Activated T-helper 17 cell treated with anti-CD3 and anti-CD28 coated beads, Interleukin-2, amount 50 U/mL, for 72 hours (primary cell): Measurements from ENCODE around the gene CCDC178. TPM values are rescaled to one million over a fixed set of nuclear protein-coding genes. Genes with fewer than 3 reads are reported as not detected.
"Not testable (repeated sequence)": the region's sequence is repeated elsewhere in the genome, so short reads cannot be mapped to it uniquely, and the experiment has no call there.

ENCODE experiments used
- ATAC-seq: fragments of 150-1000 bp; cut with Tn5 transposase; replicated peaks from 2 replicates; pipeline ENCODE4 v1.10.0; 2021; ENCODE audit warnings: mild to moderate bottlenecking, moderate library complexity
- H3K27ac Mint-ChIP-seq: one replicate; pipeline ENCODE4 v1.8.0; 2022; ENCODE audit warnings: mixed read lengths
- H3K27me3 Mint-ChIP-seq: one replicate; pipeline ENCODE4 v1.8.0; 2022; ENCODE audit warnings: mixed read lengths
- H3K36me3 Mint-ChIP-seq: one replicate; pipeline ENCODE4 v1.8.0; 2022; ENCODE audit warnings: low read depth, mild to moderate bottlenecking, mixed read lengths
- H3K4me1 Mint-ChIP-seq: one replicate; pipeline ENCODE4 v1.8.0; 2022; ENCODE audit warnings: mixed read lengths
- H3K4me3 Mint-ChIP-seq: one replicate; pipeline ENCODE4 v1.8.0; 2022; ENCODE audit warnings: mild to moderate bottlenecking, mixed read lengths
- H3K9me3 Mint-ChIP-seq: one replicate; pipeline ENCODE4 v1.8.0; 2022; ENCODE audit warnings: mixed read lengths
- total RNA-seq, 2 donors: library from RNA; stranded (reverse); gene quantifications; one replicate each; pipeline ENCODE4 v1.2.3, GENCODE V29; 2022

The CCDC178 gene
- total RNA-seq, 2 donors from 2014 or later: not detected

DNA sequence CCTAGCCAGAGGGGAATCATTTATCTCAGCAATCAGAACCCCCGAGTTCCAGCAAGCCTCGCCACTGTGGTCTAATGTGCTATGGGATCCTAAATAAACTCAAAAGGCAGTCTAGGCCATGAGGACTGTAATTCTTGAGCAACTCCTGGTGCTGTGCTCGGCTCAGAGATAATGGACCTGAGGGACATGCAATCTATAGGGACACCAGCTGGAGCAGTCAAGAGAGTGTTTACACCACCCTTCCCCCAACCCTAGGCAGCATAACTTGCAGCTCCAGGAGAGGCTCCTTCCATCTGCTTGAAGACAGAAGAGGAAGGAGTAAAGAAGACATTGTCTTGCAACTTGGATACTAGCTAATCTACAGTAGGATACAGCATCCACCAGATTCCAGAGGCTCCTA lies 442.2 kb downstream of the CCDC178 start:
- no peak overlapping the region for H3K27ac Mint-ChIP-seq
- peaks cover 6% of the 10 kb centered on the region for H3K9me3 Mint-ChIP-seq
- H3K27me3 Mint-ChIP-seq: no peaks in the 10 kb centered on the region

DNA sequence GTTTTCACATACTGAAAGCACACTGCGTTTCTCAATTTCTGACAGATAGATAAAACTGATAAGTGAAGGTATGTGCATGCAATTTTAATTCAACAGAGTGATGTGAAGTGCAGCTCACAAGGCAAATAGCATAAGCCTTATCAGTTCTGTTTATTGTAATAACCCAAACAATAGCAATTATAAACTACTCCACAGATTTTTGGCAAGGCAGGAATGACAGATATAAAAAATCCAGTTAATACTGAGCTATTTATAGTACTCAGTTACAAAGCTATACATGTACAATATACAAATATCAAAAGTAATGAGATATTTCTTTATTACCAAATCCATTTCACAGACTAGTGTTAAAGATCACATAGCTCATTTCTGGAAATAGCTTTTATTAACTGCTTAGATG lies 456.8 kb downstream of the CCDC178 start:
- no peak overlapping the region for H3K27ac Mint-ChIP-seq
- H3K4me1 Mint-ChIP-seq: no peaks in the 10 kb centered on the region
- H3K27me3 Mint-ChIP-seq: no peaks in the 10 kb centered on the region
- no peaks in the 10 kb centered on the region for H3K9me3 Mint-ChIP-seq
- no peaks in the 10 kb centered on the region for H3K36me3 Mint-ChIP-seq
- H3K4me3 Mint-ChIP-seq: no peak overlapping the region
- no peak for ATAC-seq

More for the DNA sequence above, 442.2 kb downstream of the CCDC178 start:
- H3K4me1 Mint-ChIP-seq: no peaks in the 10 kb centered on the region
- no peaks in the 10 kb centered on the region for H3K36me3 Mint-ChIP-seq
- ATAC-seq: no peak
- no peak overlapping the region for H3K4me3 Mint-ChIP-seq

DNA sequence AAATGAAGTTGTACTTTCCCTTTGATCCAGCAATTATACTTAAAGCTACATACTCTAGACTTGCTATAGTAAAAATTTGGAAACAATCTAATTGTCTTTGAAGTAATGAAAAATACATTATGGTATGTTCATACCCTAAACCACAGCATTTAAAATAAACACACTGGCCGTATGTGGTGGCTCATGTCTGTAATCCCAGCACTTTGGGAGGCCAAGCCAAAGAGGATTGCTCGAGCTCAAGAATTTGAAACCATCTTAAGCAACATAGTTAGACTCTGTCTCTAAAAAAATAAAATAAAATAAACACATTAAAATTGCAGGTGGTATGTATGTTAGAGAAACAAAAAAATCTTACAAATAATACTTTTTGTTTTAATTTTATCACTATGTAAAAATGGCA lies 459.6 kb downstream of the CCDC178 start:
- no peaks in the 10 kb centered on the region for H3K27me3 Mint-ChIP-seq
- no peaks in the 10 kb centered on the region for H3K4me1 Mint-ChIP-seq
- H3K9me3 Mint-ChIP-seq: no peaks in the 10 kb centered on the region
- H3K4me3 Mint-ChIP-seq: no peak overlapping the region
- ATAC-seq: no peak
- no peak overlapping the region for H3K27ac Mint-ChIP-seq
- H3K36me3 Mint-ChIP-seq: no peaks in the 10 kb centered on the region

DNA sequence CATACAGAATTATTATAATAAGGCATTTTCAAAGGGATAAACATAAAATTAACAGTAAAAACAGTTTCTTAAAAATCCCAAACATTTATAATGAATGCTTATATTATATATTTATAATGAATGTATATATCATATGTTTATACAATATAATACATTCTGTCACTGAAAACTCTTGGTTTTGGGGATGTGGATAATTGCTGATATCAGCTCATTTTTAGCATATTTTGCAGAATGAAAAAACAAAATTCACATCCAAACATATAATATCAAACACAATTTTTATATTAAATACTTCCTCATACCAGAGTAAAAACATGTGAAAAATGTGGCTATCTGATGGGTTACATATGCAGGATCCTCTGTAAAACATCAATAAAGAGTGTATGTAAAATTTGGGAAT lies 465.0 kb downstream of the CCDC178 start:
- no peak overlapping the region for H3K27ac Mint-ChIP-seq
- no peaks in the 10 kb centered on the region for H3K27me3 Mint-ChIP-seq
- H3K36me3 Mint-ChIP-seq: no peaks in the 10 kb centered on the region
- H3K4me1 Mint-ChIP-seq: no peaks in the 10 kb centered on the region
- peaks cover 4% of the 10 kb centered on the region for H3K9me3 Mint-ChIP-seq
- H3K4me3 Mint-ChIP-seq: no peak overlapping the region
- no peak for ATAC-seq

DNA sequence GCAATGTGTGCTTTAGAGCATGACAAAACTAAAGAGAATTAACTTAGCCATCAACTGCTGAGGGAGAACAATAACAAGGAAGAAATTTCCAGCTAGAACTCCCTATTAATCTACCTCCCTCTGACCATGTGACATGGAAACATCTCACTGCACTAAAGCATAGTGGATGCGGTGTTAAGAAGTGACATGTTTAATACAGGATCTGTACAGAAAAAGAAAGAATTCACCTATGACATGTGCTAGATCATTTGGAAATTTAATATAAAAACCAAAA lies 465.4 kb downstream of the CCDC178 start:
- ATAC-seq: no peak
- no peak overlapping the region for H3K27ac Mint-ChIP-seq
- H3K4me3 Mint-ChIP-seq: no peak overlapping the region
- H3K27me3 Mint-ChIP-seq: no peaks in the 10 kb centered on the region
- no peaks in the 10 kb centered on the region for H3K4me1 Mint-ChIP-seq
- peaks cover 4% of the 10 kb centered on the region for H3K9me3 Mint-ChIP-seq
- no peaks in the 10 kb centered on the region for H3K36me3 Mint-ChIP-seq

DNA sequence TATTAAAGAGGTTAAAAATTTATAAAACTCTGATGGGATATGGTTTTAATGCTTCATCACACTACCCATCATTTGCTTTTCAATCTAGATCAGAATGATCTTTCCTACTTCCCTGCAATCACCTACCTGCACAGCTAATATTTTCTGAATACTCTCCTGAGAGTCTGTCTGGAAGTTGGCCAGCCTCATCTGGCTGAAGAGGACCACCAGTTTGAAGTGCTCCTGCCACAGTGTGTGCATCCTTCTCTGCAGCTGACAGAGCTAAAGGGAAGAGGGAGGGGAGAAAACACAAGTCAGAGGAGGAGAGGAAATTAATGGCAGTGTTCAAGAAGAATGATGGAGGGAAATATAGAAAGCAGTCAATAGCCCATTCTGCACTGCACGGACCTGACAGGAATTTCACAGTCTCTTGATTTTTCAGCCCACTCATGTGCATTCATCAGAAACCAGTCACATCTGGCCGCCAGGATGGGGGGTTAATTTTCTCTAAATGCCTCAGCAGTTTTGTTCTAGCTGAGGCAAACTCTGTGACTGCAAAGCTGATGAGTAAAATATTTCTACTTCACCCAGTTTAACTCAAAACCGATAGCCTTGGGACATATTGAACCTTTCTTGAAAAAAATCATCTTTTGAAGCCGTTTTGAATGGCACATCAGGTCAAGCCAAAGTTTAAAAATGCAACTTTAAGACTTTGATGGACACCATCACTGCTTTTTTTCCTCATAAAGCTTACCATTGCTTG lies 465.9 kb downstream of the CCDC178 start:
- no peaks in the 10 kb centered on the region for H3K36me3 Mint-ChIP-seq
- H3K27ac Mint-ChIP-seq: no peak overlapping the region
- peaks cover 4% of the 10 kb centered on the region for H3K9me3 Mint-ChIP-seq
- no peak for ATAC-seq
- H3K4me3 Mint-ChIP-seq: no peak overlapping the region
- no peaks in the 10 kb centered on the region for H3K4me1 Mint-ChIP-seq
- no peaks in the 10 kb centered on the region for H3K27me3 Mint-ChIP-seq

DNA sequence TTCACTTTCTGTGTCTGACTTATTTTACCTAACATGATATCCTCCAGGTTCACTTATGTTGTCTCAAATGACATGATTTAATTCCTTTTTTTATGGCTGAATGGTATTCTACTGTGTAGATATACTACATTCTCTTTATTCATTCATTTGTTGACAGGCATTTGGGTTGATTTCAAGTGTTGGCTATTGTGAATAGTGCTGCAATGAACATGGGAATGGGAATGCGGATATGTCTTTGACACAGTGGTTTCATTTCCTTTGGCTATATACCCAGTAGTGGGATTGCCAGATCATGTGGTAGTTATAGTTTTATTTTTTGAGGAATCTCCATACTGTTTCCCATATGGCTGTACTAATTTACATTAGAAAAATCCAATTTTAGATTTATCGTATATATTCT lies 472.3 kb downstream of the CCDC178 start:
- Mint-ChIP-seq H3K36me3 (no peaks in the 10 kb centered on the region), H3K27me3 (no peaks in the 10 kb centered on the region), H3K4me1 (no peaks in the 10 kb centered on the region), H3K9me3 (peaks cover 4% of the 10 kb centered on the region), H3K27ac (no peak overlapping the region), H3K4me3 (no peak overlapping the region)
- no peak for ATAC-seq

DNA sequence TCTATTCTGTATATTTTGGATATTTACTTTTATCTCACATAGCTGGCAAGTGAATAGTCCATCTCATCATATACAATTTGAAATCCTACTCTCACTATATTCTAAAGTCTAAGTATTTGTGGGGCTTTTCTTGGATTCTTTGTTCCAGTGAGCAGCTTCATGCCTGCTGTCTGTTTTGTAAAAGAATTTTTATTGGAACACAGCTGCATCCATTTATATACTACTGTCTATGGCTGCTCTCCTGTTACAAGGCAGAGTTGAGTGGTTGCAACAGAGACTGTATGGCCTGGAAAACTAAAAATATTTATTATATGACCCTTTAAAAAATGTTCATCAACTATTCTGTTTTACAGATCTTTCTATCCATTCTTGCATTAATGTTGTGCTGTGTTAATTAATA lies 474.4 kb downstream of the CCDC178 start:
- Mint-ChIP-seq H3K4me3 (no peak overlapping the region), H3K27ac (no peak overlapping the region), H3K4me1 (no peaks in the 10 kb centered on the region), H3K9me3 (no peaks in the 10 kb centered on the region), H3K27me3 (no peaks in the 10 kb centered on the region), H3K36me3 (no peaks in the 10 kb centered on the region)
- no peak for ATAC-seq

DNA sequence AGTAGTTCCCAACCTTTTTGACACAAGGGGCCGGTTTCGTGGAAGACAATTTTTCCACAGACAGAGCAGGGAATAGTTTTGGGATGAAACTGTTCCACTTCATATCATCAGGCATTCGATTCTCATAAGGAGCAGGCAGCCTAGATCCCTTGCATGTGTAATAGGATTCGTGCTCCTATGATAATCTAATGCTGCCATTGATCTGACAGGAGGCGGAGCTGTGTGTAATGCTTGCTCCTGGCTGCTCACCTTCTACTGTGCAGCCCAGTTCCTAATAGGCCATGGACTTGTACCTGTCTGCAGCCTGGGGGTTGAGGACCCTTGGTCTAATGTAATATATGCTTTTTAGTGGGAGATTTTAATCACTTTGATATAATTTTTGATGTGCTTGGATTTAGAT lies 479.0 kb downstream of the CCDC178 start:
- no peak for ATAC-seq
- H3K27me3 Mint-ChIP-seq: no peaks in the 10 kb centered on the region
- no peaks in the 10 kb centered on the region for H3K36me3 Mint-ChIP-seq
- H3K9me3 Mint-ChIP-seq: no peaks in the 10 kb centered on the region
- no peak overlapping the region for H3K27ac Mint-ChIP-seq
- no peaks in the 10 kb centered on the region for H3K4me1 Mint-ChIP-seq
- H3K4me3 Mint-ChIP-seq: no peak overlapping the region

DNA sequence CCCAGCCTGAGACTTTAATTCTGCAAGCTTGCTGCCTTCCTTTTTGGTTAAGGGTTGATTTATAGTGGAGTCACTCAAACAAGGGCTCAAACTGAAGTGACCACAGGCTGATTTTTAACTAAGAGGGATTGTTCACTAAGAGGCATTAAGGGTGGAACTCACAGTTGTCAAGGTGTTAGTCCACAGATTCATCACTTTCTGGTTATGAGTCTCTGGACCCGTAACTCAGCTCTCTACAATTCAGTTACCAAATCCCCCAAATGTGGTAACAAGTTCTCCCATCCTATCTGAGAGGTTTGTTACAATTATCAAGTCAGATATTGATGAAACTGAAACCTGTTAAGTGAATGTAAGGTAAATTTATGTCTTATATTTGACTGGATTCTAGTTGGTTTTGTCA lies 481.8 kb downstream of the CCDC178 start:
- Mint-ChIP-seq H3K4me3 (no peak overlapping the region), H3K27ac (no peak overlapping the region), H3K4me1 (no peaks in the 10 kb centered on the region), H3K9me3 (peaks cover 4% of the 10 kb centered on the region), H3K27me3 (no peaks in the 10 kb centered on the region), H3K36me3 (no peaks in the 10 kb centered on the region)
- no peak for ATAC-seq

DNA sequence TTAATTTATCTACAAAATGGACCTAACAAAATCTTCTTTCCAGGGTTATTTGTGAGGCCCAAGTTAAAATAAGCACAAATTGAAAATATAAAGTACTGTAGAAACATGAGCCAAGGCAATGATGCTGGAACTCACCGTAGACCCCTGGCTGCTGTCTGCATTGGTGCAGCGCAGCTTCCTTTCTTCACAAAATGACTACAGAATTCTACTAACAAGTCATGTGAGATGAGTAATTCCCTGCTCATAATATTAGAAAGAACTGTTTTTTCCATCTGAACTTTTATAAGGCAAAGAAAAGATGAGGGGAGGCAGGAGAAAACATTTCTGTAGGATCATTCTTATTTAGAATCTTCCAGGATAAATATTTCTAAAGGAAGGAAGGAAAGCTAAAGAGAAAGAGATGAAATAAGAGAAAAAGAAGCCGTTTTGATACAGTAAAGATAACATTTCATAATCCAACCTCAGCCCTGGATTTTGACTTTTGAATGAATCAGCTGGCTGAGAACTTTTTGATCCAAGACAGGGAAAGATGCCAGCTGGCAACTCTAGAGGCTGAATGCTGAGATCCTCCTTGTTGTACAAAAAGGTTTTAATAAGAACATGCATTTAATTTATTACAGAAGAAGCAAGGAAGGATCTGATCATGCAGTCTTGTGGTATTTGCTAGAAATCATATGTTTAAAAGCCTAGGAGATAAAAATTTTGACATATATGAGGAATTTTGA lies 483.8 kb downstream of the CCDC178 start:
- no peak overlapping the region for H3K4me3 Mint-ChIP-seq
- ATAC-seq: no peak
- no peaks in the 10 kb centered on the region for H3K36me3 Mint-ChIP-seq
- H3K9me3 Mint-ChIP-seq: peaks cover 10% of the 10 kb centered on the region
- no peaks in the 10 kb centered on the region for H3K4me1 Mint-ChIP-seq
- H3K27me3 Mint-ChIP-seq: no peaks in the 10 kb centered on the region
- H3K27ac Mint-ChIP-seq: no peak overlapping the region

DNA sequence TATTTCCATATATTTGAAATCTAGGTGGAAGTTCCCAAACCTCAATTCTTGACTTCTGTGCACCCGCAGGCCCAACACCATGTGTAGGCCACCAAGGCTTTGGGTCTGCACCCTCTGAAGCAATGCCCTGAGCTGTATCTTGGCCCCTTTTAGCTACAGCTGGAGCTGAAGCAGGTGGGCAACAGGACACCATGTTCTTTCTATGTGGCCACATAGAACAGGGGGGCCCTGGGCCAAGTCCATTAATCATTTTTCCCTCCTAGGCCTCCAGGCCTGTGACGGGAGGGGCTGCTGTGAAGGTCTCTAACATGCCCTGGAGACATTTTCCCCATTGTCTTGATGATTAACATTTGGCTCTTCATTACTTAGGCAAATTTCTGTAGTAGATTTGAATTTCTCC lies 488.2 kb downstream of the CCDC178 start:
- H3K36me3 Mint-ChIP-seq, H3K27ac Mint-ChIP-seq, ATAC-seq, H3K4me1 Mint-ChIP-seq, H3K4me3 Mint-ChIP-seq, H3K27me3 Mint-ChIP-seq, H3K9me3 Mint-ChIP-seq: not testable (repeated sequence)

DNA sequence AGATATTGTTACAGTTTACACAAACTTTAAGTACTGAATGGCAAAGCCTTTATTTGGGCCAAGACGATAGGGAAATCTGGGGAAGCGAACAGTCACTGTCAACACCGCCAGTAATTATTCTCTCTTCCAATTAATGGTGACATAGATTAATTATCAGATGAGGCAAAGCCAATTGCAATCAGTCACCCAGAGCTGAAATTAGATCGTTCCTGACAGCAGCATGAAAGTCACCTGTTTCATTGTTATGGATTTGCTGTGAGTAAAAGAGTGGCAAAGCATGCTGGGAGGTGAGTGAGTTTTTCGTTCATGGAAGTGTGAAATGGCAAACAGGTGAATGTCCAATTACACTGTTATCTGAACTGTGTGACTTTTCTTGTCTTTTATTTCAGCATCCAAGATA lies 502.9 kb downstream of the CCDC178 start:
- H3K27me3 Mint-ChIP-seq: no peaks in the 10 kb centered on the region
- H3K36me3 Mint-ChIP-seq: no peaks in the 10 kb centered on the region
- no peak overlapping the region for H3K27ac Mint-ChIP-seq
- no peak for ATAC-seq
- no peaks in the 10 kb centered on the region for H3K4me1 Mint-ChIP-seq
- H3K9me3 Mint-ChIP-seq: peaks cover 10% of the 10 kb centered on the region
- H3K4me3 Mint-ChIP-seq: no peak overlapping the region

DNA sequence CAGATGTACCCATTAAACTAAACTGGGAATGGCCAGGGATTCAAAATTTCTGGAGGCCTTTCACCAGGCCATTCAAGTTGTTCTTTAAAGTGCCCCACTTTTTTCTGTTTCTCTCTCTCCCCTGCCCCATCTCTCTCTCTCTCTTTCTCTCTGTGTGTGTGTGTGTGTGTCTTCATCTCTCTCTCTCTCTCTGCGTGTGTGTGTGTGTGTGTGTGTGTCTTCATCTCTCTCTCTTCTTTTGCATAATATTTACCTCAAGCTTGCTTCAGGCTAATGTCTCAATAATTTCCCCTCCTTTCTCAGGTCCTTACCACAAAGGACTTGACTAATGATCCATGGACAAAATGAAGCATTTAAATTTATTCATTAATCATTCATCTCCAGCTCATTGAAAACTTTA lies 503.5 kb downstream of the CCDC178 start:
- H3K4me1 Mint-ChIP-seq: no peaks in the 10 kb centered on the region
- H3K27ac Mint-ChIP-seq: no peak overlapping the region
- H3K4me3 Mint-ChIP-seq: no peak overlapping the region
- no peaks in the 10 kb centered on the region for H3K36me3 Mint-ChIP-seq
- no peaks in the 10 kb centered on the region for H3K27me3 Mint-ChIP-seq
- no peak for ATAC-seq
- peaks cover 10% of the 10 kb centered on the region for H3K9me3 Mint-ChIP-seq

DNA sequence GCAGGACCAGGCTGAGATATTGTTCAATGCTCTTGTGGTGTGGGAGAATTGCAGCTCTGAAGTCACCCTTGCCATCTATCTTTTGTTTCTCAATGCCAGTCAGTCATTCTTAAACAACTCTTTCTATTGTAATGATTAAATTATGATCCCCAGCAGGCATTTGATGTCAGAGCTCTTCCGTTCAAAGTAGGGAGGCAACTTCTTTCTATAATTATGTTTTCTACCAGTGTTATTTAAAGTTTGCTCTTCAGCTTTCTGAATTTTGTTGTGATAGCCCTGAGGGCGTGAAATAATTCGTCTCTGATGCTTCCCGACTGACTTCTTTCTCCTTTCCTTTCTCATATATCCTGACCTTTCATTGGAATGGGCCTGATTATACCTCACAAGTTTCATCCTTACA lies 506.3 kb downstream of the CCDC178 start:
- H3K27me3 Mint-ChIP-seq: no peaks in the 10 kb centered on the region
- no peaks in the 10 kb centered on the region for H3K4me1 Mint-ChIP-seq
- H3K9me3 Mint-ChIP-seq: peaks cover 10% of the 10 kb centered on the region
- H3K4me3 Mint-ChIP-seq: no peak overlapping the region
- no peak overlapping the region for H3K27ac Mint-ChIP-seq
- no peak for ATAC-seq
- no peaks in the 10 kb centered on the region for H3K36me3 Mint-ChIP-seq
